GM21526 (cell line): ENCODE measurements around the gene RBBP6.
"Not testable (repeated sequence)": the region's sequence is repeated elsewhere in the genome, so short reads cannot be mapped to it uniquely, and the experiment has no call there.

ENCODE experiments used
- ATAC-seq: cut with Tn5 transposase; IDR thresholded peaks from one replicate; pipeline ENCODE4 v1.9.1; 2021; ENCODE audit warnings: moderate library complexity; ENCODE audit not compliant: unreplicated experiment, low FRiP score

Gene RBBP6

GRCh38 chr16:24553983-24554382 lies 14.6 kb downstream of the RBBP6 start:
- no peak for ATAC-seq

GRCh38 chr16:24555346-24555872 lies 16.0 kb downstream of the RBBP6 start:
- no peak for ATAC-seq

- no peak for ATAC-seq
Observed at GRCh38 chr16:24562811-24563210, 23.4 kb downstream of the RBBP6 start.

- no peak for ATAC-seq
Observed at GRCh38 chr16:24568392-24568791, 29.0 kb downstream of the RBBP6 start.

GRCh38 chr16:24571096-24571495 lies 31.7 kb downstream of the RBBP6 start:
- no peak for ATAC-seq

GRCh38 chr16:24572069-24572468 lies 32.7 kb downstream of the RBBP6 start:
- no peak for ATAC-seq

GRCh38 chr16:24573141-24573540 lies 33.8 kb downstream of the RBBP6 start:
- ATAC-seq = no peak

- ATAC-seq = not testable (repeated sequence)
Observed at GRCh38 chr16:24574515-24575485, 35.4 kb downstream of the RBBP6 start.

- ATAC-seq = not testable (repeated sequence)
Observed at GRCh38 chr16:24575791-24576190, 36.4 kb downstream of the RBBP6 start.

GRCh38 chr16:24577167-24577566 lies 37.8 kb downstream of the RBBP6 start:
- ATAC-seq = no peak

GRCh38 chr16:24580665-24581064 lies 41.3 kb downstream of the RBBP6 start:
- no peak for ATAC-seq

GRCh38 chr16:24583494-24583893 lies 44.1 kb downstream of the RBBP6 start:
- no peak for ATAC-seq

- no peak for ATAC-seq
Observed at GRCh38 chr16:24589997-24590396, 50.6 kb downstream of the RBBP6 start.

- no peak for ATAC-seq
Observed at GRCh38 chr16:24598777-24599437, 59.5 kb downstream of the RBBP6 start.

- no peak for ATAC-seq
Observed at GRCh38 chr16:24609417-24609739, 70.0 kb downstream of the RBBP6 start.

GRCh38 chr16:24609740-24610415 lies 70.5 kb downstream of the RBBP6 start:
- ATAC-seq = no peak

- no peak for ATAC-seq
Observed at GRCh38 chr16:24610416-24610755, 71.0 kb downstream of the RBBP6 start.

GRCh38 chr16:24611310-24611709 lies 71.9 kb downstream of the RBBP6 start:
- no peak for ATAC-seq

GRCh38 chr16:24612656-24613055 lies 73.3 kb downstream of the RBBP6 start:
- no peak for ATAC-seq

GRCh38 chr16:24613267-24613666 lies 73.9 kb downstream of the RBBP6 start:
- not testable (repeated sequence) for ATAC-seq

- no peak for ATAC-seq
Observed at GRCh38 chr16:24617502-24617901, 78.1 kb downstream of the RBBP6 start.
